ENCODE results near the gene MSN. TPM values are rescaled to one million over a fixed set of nuclear protein-coding genes. Genes with fewer than 3 reads are reported as not detected.

Gene MSN
- total RNA-seq, 3 donors from 2014 or later (not counting 1 experiment from before 2014, with no cell fraction given) = 866 to 1,028 (median 919) TPM

- H3K27ac Mint-ChIP-seq = peak overlapping the region; percentile 94 to 97
- peak; percentile 33 to 57 (median 47) for ATAC-seq
- H3K27me3 ChIP-seq (ENCODE audit: control insufficient read depth, insufficient read depth, low read length) = no peaks in the 10 kb centered on the region
- no peak for TF ChIP-seq CTCF (IDR thresholded peaks at IDR 0.05)
- peaks cover 14% of the 10 kb centered on the region for H3K36me3 Mint-ChIP-seq
- no peaks in the 10 kb centered on the region for H3K9me3 ChIP-seq (ENCODE audit: control insufficient read depth, insufficient read depth, low read length)
- WGBS (ENCODE audit: insufficient coverage) = 2% methylated on average over 5 of the region's 13 CpGs
- H3K4me3 Mint-ChIP-seq = peak overlapping the region; percentile 86
- peaks cover 20% of the 10 kb centered on the region for H3K4me1 ChIP-seq (ENCODE audit: control insufficient read depth, insufficient read depth, low read length)
- H3K27me3 Mint-ChIP-seq (ENCODE audit: low read depth in 2 of 2) = no peaks in the 10 kb centered on the region
- H3K27ac ChIP-seq (ENCODE audit: low read length) = peak overlapping the region; percentile 88
- DNase-seq = peak; percentile 28 to 70
- peaks cover 65 to 74% of the 10 kb centered on the region in 2 donors for H3K4me1 Mint-ChIP-seq
- peaks cover 5% of the 10 kb centered on the region for H3K36me3 ChIP-seq (ENCODE audit: control insufficient read depth, insufficient read depth, low read length)
- H3K9me3 Mint-ChIP-seq = no peaks in the 10 kb centered on the region
- intact Hi-C loops (cut with micrococcal nuclease) = loop anchor here (2.0 kb wide), 3 partner anchors 30 to 318 kb away; no protein-coding TSS in a partner anchor
- peak overlapping the region; percentile 96 for H3K4me3 ChIP-seq (ENCODE audit: low read length)
These were observed 1.2 kb downstream of the MSN start for GRCh38 chrX:65668377-65669310.

- intact Hi-C loops (cut with micrococcal nuclease) = loop anchor here (5.0 kb wide), 1 partner anchor 51 kb away; no protein-coding TSS in a partner anchor
- H3K36me3 Mint-ChIP-seq = peaks cover 14% of the 10 kb centered on the region
- TF ChIP-seq CTCF (IDR thresholded peaks at IDR 0.05) = no peak
- Histone ChIP-seq H3K36me3 (ENCODE audit: control insufficient read depth, insufficient read depth, low read length) (peaks cover 7% of the 10 kb centered on the region), H3K27ac (ENCODE audit: low read length) (peak overlapping the region; percentile 39), H3K4me1 (ENCODE audit: control insufficient read depth, insufficient read depth, low read length) (peaks cover 42% of the 10 kb centered on the region), H3K9me3 (ENCODE audit: control insufficient read depth, insufficient read depth, low read length) (no peaks in the 10 kb centered on the region), H3K27me3 (ENCODE audit: control insufficient read depth, insufficient read depth, low read length) (no peaks in the 10 kb centered on the region), H3K4me3 (ENCODE audit: low read length) (peak overlapping the region; percentile 5)
- peak overlapping the region; percentile 86 for H3K4me3 Mint-ChIP-seq
- WGBS (ENCODE audit: insufficient coverage) = 15% methylated on average over 2 of the region's 3 CpGs
- no peak for ATAC-seq
- H3K27me3 Mint-ChIP-seq (ENCODE audit: low read depth in 2 of 2) = no peaks in the 10 kb centered on the region
- H3K27ac Mint-ChIP-seq = peak overlapping the region; percentile 94 to 97
- H3K9me3 Mint-ChIP-seq = no peaks in the 10 kb centered on the region
- no peak for DNase-seq
- peaks cover 82 to 84% of the 10 kb centered on the region in 2 donors for H3K4me1 Mint-ChIP-seq
These were observed 3.8 kb downstream of the MSN start for GRCh38 chrX:65671286-65671685.

GRCh38 chrX:65671966-65672365 lies 4.5 kb downstream of the MSN start:
- WGBS (ENCODE audit: insufficient coverage) = no CpG with 5 or more reads among the region's 1 CpG
- H3K4me1 ChIP-seq (ENCODE audit: control insufficient read depth, insufficient read depth, low read length) = peaks cover 45% of the 10 kb centered on the region
- H3K4me3 Mint-ChIP-seq = peak overlapping the region; percentile 86
- peaks cover 14% of the 10 kb centered on the region for H3K36me3 Mint-ChIP-seq
- ATAC-seq = no peak
- no peak overlapping the region for H3K4me3 ChIP-seq (ENCODE audit: low read length)
- DNase-seq = no peak
- no peak overlapping the region for H3K27ac ChIP-seq (ENCODE audit: low read length)
- H3K27me3 Mint-ChIP-seq (ENCODE audit: low read depth in 2 of 2) = no peaks in the 10 kb centered on the region
- H3K9me3 Mint-ChIP-seq = no peaks in the 10 kb centered on the region
- no peaks in the 10 kb centered on the region for H3K9me3 ChIP-seq (ENCODE audit: control insufficient read depth, insufficient read depth, low read length)
- intact Hi-C loops (cut with micrococcal nuclease) = loop anchor here (5.0 kb wide), 1 partner anchor 50 kb away; no protein-coding TSS in a partner anchor
- no peak for TF ChIP-seq CTCF (IDR thresholded peaks at IDR 0.05)
- H3K36me3 ChIP-seq (ENCODE audit: control insufficient read depth, insufficient read depth, low read length) = peaks cover 7% of the 10 kb centered on the region
- peak overlapping the region; percentile 94 to 97 for H3K27ac Mint-ChIP-seq
- H3K27me3 ChIP-seq (ENCODE audit: control insufficient read depth, insufficient read depth, low read length) = no peaks in the 10 kb centered on the region
- H3K4me1 Mint-ChIP-seq = peaks cover 79 to 81% of the 10 kb centered on the region in 2 donors
